GM12878 (cell line): ENCODE data around the gene SPHK1.
"Not testable (repeated sequence)": the region's sequence is repeated elsewhere in the genome, so short reads cannot be mapped to it uniquely, and the experiment has no call there.

Experiments used
- EGR1 ChIP-seq, 2 experiments: IDR thresholded peaks; 1 replicate in 1 of 2; 2 replicates in 1 of 2; pipeline ENCODE4 v1.6.1; 2011 to 2012; ENCODE audit warnings: low read depth in 2 of 2, low read length in 2 of 2, borderline replicate concordance in 1 of 2, mild to moderate bottlenecking in 1 of 2, moderate library complexity in 1 of 2
- POLR2A ChIP-seq: IDR thresholded peaks from 2 replicates; pipeline ENCODE4 v1.6.1; 2011; ENCODE audit warnings: low read depth, mild to moderate bottlenecking, low read length
- POLR2AphosphoS5 ChIP-seq: IDR thresholded peaks from 2 replicates; pipeline ENCODE4 v1.6.1; 2011; ENCODE audit warnings: mild to moderate bottlenecking, low read length, inconsistent platforms
- TCF7 ChIP-seq: IDR thresholded peaks from 2 replicates; pipeline ENCODE4 v1.6.1; 2014; ENCODE audit warnings: antibody characterized with exemption, borderline replicate concordance
- YY1 ChIP-seq: IDR thresholded peaks from 2 replicates; pipeline ENCODE4 v1.6.1; 2011; ENCODE audit warnings: low read depth, mild to moderate bottlenecking, low read length
- TF ChIP-seq, protein P1 (sequence below): fragments of 450-650 bp; IDR thresholded peaks from 2 replicates; pipeline ENCODE4 v1.6.1; 2017; ENCODE audit warnings: low read depth, mild to moderate bottlenecking, moderate library complexity
- TF ChIP-seq, protein P2 (sequence below), 3 experiments: IDR thresholded peaks in 2 of 3; conservative IDR thresholded peaks in 1 of 3; 2 replicates each; pipeline ENCODE4 v1.5.1; 2011; ENCODE audit warnings: low read depth in 3 of 3, low read length in 3 of 3, mild to moderate bottlenecking in 3 of 3, control low read depth in 2 of 3, moderate library complexity in 2 of 3, inconsistent platforms in 1 of 3, mixed read lengths in 1 of 3; ENCODE audit not compliant: control insufficient read depth in 2 of 3, insufficient read depth in 1 of 3; ENCODE audit errors: extremely low read depth in 1 of 3
- TF ChIP-seq, protein P3 (sequence below): IDR thresholded peaks from 2 replicates; pipeline ENCODE4 v1.6.1; 2012; ENCODE audit warnings: low read length, inconsistent platforms

DNA sequence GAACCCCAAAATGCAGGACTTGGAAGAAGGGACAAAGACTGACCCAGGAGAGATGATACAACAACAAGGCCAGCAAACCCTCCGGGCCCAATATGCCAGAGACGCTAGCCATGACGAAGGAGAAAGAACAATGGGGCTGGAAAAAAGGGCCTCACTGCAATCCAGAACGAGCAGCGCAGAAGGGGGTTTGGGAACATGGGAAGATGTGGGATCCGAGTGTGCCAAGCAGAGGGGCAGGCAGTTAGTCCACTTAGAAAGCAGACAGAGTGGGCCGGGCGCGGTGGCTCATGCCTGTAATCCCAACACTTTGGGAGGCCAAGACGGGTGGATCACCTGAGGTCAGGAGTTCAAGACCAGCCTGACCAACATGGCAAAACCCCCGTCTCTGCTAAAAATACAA is 37.5 kb upstream of the SPHK1 start:
- not testable (repeated sequence) for TF ChIP-seq TCF7; POLR2A; YY1; POLR2AphosphoS5; EGR1 (IDR thresholded peaks at IDR 0.05; ENCODE audit: borderline replicate concordance in 1 of 2, low read depth in 2 of 2, low read length in 2 of 2)
- TF ChIP-seq, protein P1, sequence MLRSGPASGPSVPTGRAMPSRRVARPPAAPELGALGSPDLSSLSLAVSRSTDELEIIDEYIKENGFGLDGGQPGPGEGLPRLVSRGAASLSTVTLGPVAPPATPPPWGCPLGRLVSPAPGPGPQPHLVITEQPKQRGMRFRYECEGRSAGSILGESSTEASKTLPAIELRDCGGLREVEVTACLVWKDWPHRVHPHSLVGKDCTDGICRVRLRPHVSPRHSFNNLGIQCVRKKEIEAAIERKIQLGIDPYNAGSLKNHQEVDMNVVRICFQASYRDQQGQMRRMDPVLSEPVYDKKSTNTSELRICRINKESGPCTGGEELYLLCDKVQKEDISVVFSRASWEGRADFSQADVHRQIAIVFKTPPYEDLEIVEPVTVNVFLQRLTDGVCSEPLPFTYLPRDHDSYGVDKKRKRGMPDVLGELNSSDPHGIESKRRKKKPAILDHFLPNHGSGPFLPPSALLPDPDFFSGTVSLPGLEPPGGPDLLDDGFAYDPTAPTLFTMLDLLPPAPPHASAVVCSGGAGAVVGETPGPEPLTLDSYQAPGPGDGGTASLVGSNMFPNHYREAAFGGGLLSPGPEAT, result not testable (repeated sequence)
- TF ChIP-seq, protein P2, sequence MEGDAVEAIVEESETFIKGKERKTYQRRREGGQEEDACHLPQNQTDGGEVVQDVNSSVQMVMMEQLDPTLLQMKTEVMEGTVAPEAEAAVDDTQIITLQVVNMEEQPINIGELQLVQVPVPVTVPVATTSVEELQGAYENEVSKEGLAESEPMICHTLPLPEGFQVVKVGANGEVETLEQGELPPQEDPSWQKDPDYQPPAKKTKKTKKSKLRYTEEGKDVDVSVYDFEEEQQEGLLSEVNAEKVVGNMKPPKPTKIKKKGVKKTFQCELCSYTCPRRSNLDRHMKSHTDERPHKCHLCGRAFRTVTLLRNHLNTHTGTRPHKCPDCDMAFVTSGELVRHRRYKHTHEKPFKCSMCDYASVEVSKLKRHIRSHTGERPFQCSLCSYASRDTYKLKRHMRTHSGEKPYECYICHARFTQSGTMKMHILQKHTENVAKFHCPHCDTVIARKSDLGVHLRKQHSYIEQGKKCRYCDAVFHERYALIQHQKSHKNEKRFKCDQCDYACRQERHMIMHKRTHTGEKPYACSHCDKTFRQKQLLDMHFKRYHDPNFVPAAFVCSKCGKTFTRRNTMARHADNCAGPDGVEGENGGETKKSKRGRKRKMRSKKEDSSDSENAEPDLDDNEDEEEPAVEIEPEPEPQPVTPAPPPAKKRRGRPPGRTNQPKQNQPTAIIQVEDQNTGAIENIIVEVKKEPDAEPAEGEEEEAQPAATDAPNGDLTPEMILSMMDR (IDR thresholded peaks at IDR 0.05 in 2 of 3, conservative IDR thresholded peaks at IDR 0.05 in 1 of 3; ENCODE audit: control insufficient read depth in 2 of 3, extremely low read depth in 1 of 3, insufficient read depth in 1 of 3, low read depth in 3 of 3, low read length in 3 of 3), result not testable (repeated sequence)
- TF ChIP-seq, protein P3, sequence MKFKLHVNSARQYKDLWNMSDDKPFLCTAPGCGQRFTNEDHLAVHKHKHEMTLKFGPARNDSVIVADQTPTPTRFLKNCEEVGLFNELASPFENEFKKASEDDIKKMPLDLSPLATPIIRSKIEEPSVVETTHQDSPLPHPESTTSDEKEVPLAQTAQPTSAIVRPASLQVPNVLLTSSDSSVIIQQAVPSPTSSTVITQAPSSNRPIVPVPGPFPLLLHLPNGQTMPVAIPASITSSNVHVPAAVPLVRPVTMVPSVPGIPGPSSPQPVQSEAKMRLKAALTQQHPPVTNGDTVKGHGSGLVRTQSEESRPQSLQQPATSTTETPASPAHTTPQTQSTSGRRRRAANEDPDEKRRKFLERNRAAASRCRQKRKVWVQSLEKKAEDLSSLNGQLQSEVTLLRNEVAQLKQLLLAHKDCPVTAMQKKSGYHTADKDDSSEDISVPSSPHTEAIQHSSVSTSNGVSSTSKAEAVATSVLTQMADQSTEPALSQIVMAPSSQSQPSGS, result not testable (repeated sequence)
